ENCODE measurements around the gene TRAF2. TPM values are rescaled to one million over a fixed set of nuclear protein-coding genes. Genes with fewer than 3 reads are reported as not detected.

TRAF2 gene
- total and polyA plus RNA-seq, 10 donors = 13.6 to 49.7 (median 24.3) TPM

- DNase-seq = peak; percentile 72
- intact Hi-C loops (cut with DNase I; ENCODE audit: low total_unique reads) = no loop called here
- 51 to 79% (median 68%) methylated on average over 12 of the region's 12 CpGs for WGBS, 5 donors
Measured at GRCh38 chr9:136903041-136903554, 16.8 kb downstream of the TRAF2 start.

GRCh38 chr9:136906266-136906665, 19.9 kb downstream of the TRAF2 start:
- no peak for TF ChIP-seq POLR2AphosphoS5 (IDR thresholded peaks at IDR 0.05)
- TF ChIP-seq POLR2A (IDR thresholded peaks at IDR 0.05) = no peak
- no peak for TF ChIP-seq CTCF (IDR thresholded peaks at IDR 0.05 in 8 of 11, conservative IDR thresholded peaks at IDR 0.05 in 3 of 11)
- Histone ChIP-seq H3K4me1 (peaks cover 27 to 48% (median 36%) of the 10 kb centered on the region in 6 donors), H3K27me3 (replicated peaks in 1 of 7) (no peaks in the 10 kb centered on the region), H3K36me3 (peaks cover 0 to 98% (median 48%) of the 10 kb centered on the region in 6 donors), H3K27ac (peak overlapping the region in 3 of 8 donors; percentile 23 to 92 (median 87)), H3K9me3 (no peaks in the 10 kb centered on the region), H3K4me3 (no peak overlapping the region)
- DNase-seq = no peak
- intact Hi-C loops (cut with DNase I; ENCODE audit: low total_unique reads) = no loop called here
- WGBS, 5 donors = 63 to 78% (median 68%) methylated on average over 4 of the region's 4 CpGs

More at GRCh38 chr9:136903041-136903554, 16.8 kb downstream of the TRAF2 start:
- Histone ChIP-seq H3K27ac (peak overlapping the region; percentile 67 to 92 (median 82)), H3K4me3 (no peak overlapping the region), H3K9me3 (no peaks in the 10 kb centered on the region), H3K36me3 (peaks cover 0 to 98% (median 47%) of the 10 kb centered on the region in 6 donors), H3K4me1 (peaks cover 34 to 70% (median 50%) of the 10 kb centered on the region in 6 donors), H3K27me3 (replicated peaks in 1 of 7) (no peaks in the 10 kb centered on the region)
- TF ChIP-seq CTCF (IDR thresholded peaks at IDR 0.05 in 8 of 11, conservative IDR thresholded peaks at IDR 0.05 in 3 of 11) (no peak), POLR2AphosphoS5 (IDR thresholded peaks at IDR 0.05) (peak in 2 of 3 donors; percentile 45 to 47)

GRCh38 chr9:136907011-136907914, 20.9 kb downstream of the TRAF2 start:
- WGBS, 5 donors = 96 to 98% (median 96%) methylated on average over 25 to 29 of the region's 29 CpGs
- Histone ChIP-seq H3K27ac (peak overlapping the region in 2 of 8 donors; percentile 23 to 92), H3K4me1 (peaks cover 17 to 44% (median 26%) of the 10 kb centered on the region in 6 donors), H3K4me3 (no peak overlapping the region), H3K27me3 (replicated peaks in 1 of 7) (no peaks in the 10 kb centered on the region), H3K36me3 (peaks cover 0 to 96% (median 53%) of the 10 kb centered on the region in 6 donors), H3K9me3 (no peaks in the 10 kb centered on the region)
- DNase-seq = peak; percentile 60
- TF ChIP-seq CTCF (IDR thresholded peaks at IDR 0.05 in 8 of 11, conservative IDR thresholded peaks at IDR 0.05 in 3 of 11) (no peak), POLR2A (IDR thresholded peaks at IDR 0.05) (no peak), POLR2AphosphoS5 (IDR thresholded peaks at IDR 0.05) (no peak)
- intact Hi-C loops (cut with DNase I; ENCODE audit: low total_unique reads) = no loop called here

Measured in spleen (tissue), 11 donors.